GM04504 (cell line): Measurements from ENCODE around the gene DUS3L.
"Not testable (repeated sequence)": the region's sequence is repeated elsewhere in the genome, so short reads cannot be mapped to it uniquely, and the experiment has no call there.

ENCODE experiments used
- DNase-seq: peaks from one replicate; pipeline ENCODE4 v3.0.0-alpha.2; 2012; ENCODE audit warnings: low read depth

The DUS3L gene

GRCh38 chr19:5772416-5772815, 18.5 kb downstream of the DUS3L start:
- no peak for DNase-seq

GRCh38 chr19:5767949-5768348, 23.0 kb downstream of the DUS3L start:
- DNase-seq = no peak

GRCh38 chr19:5765220-5765619, 25.7 kb downstream of the DUS3L start:
- DNase-seq = no peak

- no peak for DNase-seq
Measured at GRCh38 chr19:5762608-5763217, 28.2 kb downstream of the DUS3L start.

- no peak for DNase-seq
Measured at GRCh38 chr19:5753743-5754142, 37.2 kb downstream of the DUS3L start.

GRCh38 chr19:5751709-5752108, 39.3 kb downstream of the DUS3L start:
- no peak for DNase-seq

GRCh38 chr19:5749505-5749904, 41.5 kb downstream of the DUS3L start:
- DNase-seq = no peak

GRCh38 chr19:5748920-5749319, 42.0 kb downstream of the DUS3L start:
- not testable (repeated sequence) for DNase-seq

GRCh38 chr19:5744999-5745398, 46.0 kb downstream of the DUS3L start:
- not testable (repeated sequence) for DNase-seq

GRCh38 chr19:5743630-5744029, 47.3 kb downstream of the DUS3L start:
- no peak for DNase-seq

GRCh38 chr19:5742051-5742450, 48.9 kb downstream of the DUS3L start:
- no peak for DNase-seq

- DNase-seq = no peak
Measured at GRCh38 chr19:5738423-5738822, 52.5 kb downstream of the DUS3L start.
